ENCODE measurements around the gene IMMT. TPM values are rescaled to one million over a fixed set of nuclear protein-coding genes. Genes with fewer than 3 reads are reported as not detected.

Gene IMMT
- total and polyA plus RNA-seq, 2 donors (not counting 1 experiment from before 2014, with no cell fraction given) = 23.5 to 66.0 TPM

- DNase-seq (no peak), ATAC-seq (ENCODE audit: low read depth) (no peak)
- no peaks in the 10 kb centered on the region for H4K20me1 ChIP-seq (ENCODE audit: control insufficient read depth, insufficient read depth, low read length, poor library complexity, severe bottlenecking)
- no peaks in the 10 kb centered on the region for H3K36me3 ChIP-seq (replicated peaks in 1 of 2; ENCODE audit: control extremely low read depth in 1 of 2, control insufficient read depth in 1 of 2, extremely low read depth in 1 of 2, insufficient read depth in 2 of 2, low read length in 1 of 2)
- no peak overlapping the region for H3K9ac ChIP-seq (ENCODE audit: low read length)
- WGBS (ENCODE audit: insufficient coverage) = 93% methylated on average over 5 of the region's 8 CpGs
- no peak for TF ChIP-seq EZH2 (IDR thresholded peaks at IDR 0.05; ENCODE audit: borderline replicate concordance, insufficient read depth, low read depth, low read length, poor library complexity, severe bottlenecking)
- no peak for TF ChIP-seq CTCF (IDR thresholded peaks at IDR 0.05)
- H3K27ac ChIP-seq (ENCODE audit: low read length in 2 of 2) = no peak overlapping the region
- peaks cover 0 to 3% (median 0%) of the 10 kb centered on the region in 3 donors for H3K9me3 ChIP-seq (ENCODE audit: control extremely low read depth in 1 of 3, control insufficient read depth in 2 of 3, insufficient read depth in 1 of 3, low read length in 2 of 3)
- H3K27me3 ChIP-seq (replicated peaks in 1 of 4; ENCODE audit: control extremely low read depth in 1 of 4, control insufficient read depth in 3 of 4, insufficient read depth in 4 of 4, low read length in 3 of 4) = no peaks in the 10 kb centered on the region
- H3K4me3 Mint-ChIP-seq = no peak overlapping the region
- no peaks in the 10 kb centered on the region for H3K9me3 Mint-ChIP-seq (ENCODE audit: insufficient read depth)
- H3K79me2 ChIP-seq (ENCODE audit: control insufficient read depth, insufficient read depth, low read length) = no peaks in the 10 kb centered on the region
- H3K4me1 ChIP-seq (ENCODE audit: control insufficient read depth in 2 of 2, insufficient read depth in 2 of 2, low read length in 2 of 2) = peaks cover 70 to 71% of the 10 kb centered on the region in 2 donors
- no peak overlapping the region for H3K27ac Mint-ChIP-seq
- no peaks in the 10 kb centered on the region for H3K27me3 Mint-ChIP-seq
- CTCF ChIA-PET = no interaction called here
- H3K4me2 ChIP-seq (replicated peaks; ENCODE audit: low read depth, low read length, poor library complexity, severe bottlenecking) = no peak overlapping the region
- no peak overlapping the region for H2AFZ ChIP-seq (ENCODE audit: insufficient read depth, low read depth, low read length, poor library complexity, severe bottlenecking)
- POLR2A ChIA-PET = no interaction called here
- H3K4me1 Mint-ChIP-seq = peaks cover 67% of the 10 kb centered on the region
- no peak overlapping the region for H3K4me3 ChIP-seq (ENCODE audit: control extremely low read depth in 1 of 5, extremely low read depth in 1 of 5, insufficient read depth in 1 of 5, low read depth in 2 of 5, low read length in 4 of 5)
- intact Hi-C loops (cut with micrococcal nuclease) = no loop called here
These were observed 44.5 kb upstream of the IMMT start for GRCh38 chr2:86239745-86240144.

- H3K4me1 Mint-ChIP-seq = peaks cover 63% of the 10 kb centered on the region
- H3K27ac Mint-ChIP-seq = no peak overlapping the region
- no peak overlapping the region for H3K9ac ChIP-seq (ENCODE audit: low read length)
- ChIA-PET POLR2A (no interaction called here), CTCF (no interaction called here)
- peaks cover 0 to 3% (median 0%) of the 10 kb centered on the region in 3 donors for H3K9me3 ChIP-seq (ENCODE audit: control extremely low read depth in 1 of 3, control insufficient read depth in 2 of 3, insufficient read depth in 1 of 3, low read length in 2 of 3)
- H2AFZ ChIP-seq (ENCODE audit: insufficient read depth, low read depth, low read length, poor library complexity, severe bottlenecking) = no peak overlapping the region
- 20% methylated on average over 2 of the region's 4 CpGs for WGBS (ENCODE audit: insufficient coverage)
- DNase-seq = no peak
- intact Hi-C loops (cut with micrococcal nuclease) = no loop called here
- H3K79me2 ChIP-seq (ENCODE audit: control insufficient read depth, insufficient read depth, low read length) = no peaks in the 10 kb centered on the region
- no peaks in the 10 kb centered on the region for H4K20me1 ChIP-seq (ENCODE audit: control insufficient read depth, insufficient read depth, low read length, poor library complexity, severe bottlenecking)
- no peaks in the 10 kb centered on the region for H3K9me3 Mint-ChIP-seq (ENCODE audit: insufficient read depth)
- H3K4me2 ChIP-seq (replicated peaks; ENCODE audit: low read depth, low read length, poor library complexity, severe bottlenecking) = peak overlapping the region; percentile 43
- no peaks in the 10 kb centered on the region for H3K27me3 ChIP-seq (replicated peaks in 1 of 4; ENCODE audit: control extremely low read depth in 1 of 4, control insufficient read depth in 3 of 4, insufficient read depth in 4 of 4, low read length in 3 of 4)
- no peak for TF ChIP-seq EZH2 (IDR thresholded peaks at IDR 0.05; ENCODE audit: borderline replicate concordance, insufficient read depth, low read depth, low read length, poor library complexity, severe bottlenecking)
- TF ChIP-seq CTCF (IDR thresholded peaks at IDR 0.05) = no peak
- peaks cover 66 to 67% of the 10 kb centered on the region in 2 donors for H3K4me1 ChIP-seq (ENCODE audit: control insufficient read depth in 2 of 2, insufficient read depth in 2 of 2, low read length in 2 of 2)
- no peaks in the 10 kb centered on the region for H3K27me3 Mint-ChIP-seq
- no peak overlapping the region for H3K27ac ChIP-seq (ENCODE audit: low read length in 2 of 2)
- H3K36me3 ChIP-seq (replicated peaks in 1 of 2; ENCODE audit: control extremely low read depth in 1 of 2, control insufficient read depth in 1 of 2, extremely low read depth in 1 of 2, insufficient read depth in 2 of 2, low read length in 1 of 2) = no peaks in the 10 kb centered on the region
- H3K4me3 Mint-ChIP-seq = no peak overlapping the region
- no peak overlapping the region for H3K4me3 ChIP-seq (ENCODE audit: control extremely low read depth in 1 of 5, extremely low read depth in 1 of 5, insufficient read depth in 1 of 5, low read depth in 2 of 5, low read length in 4 of 5)
- no peak for ATAC-seq (ENCODE audit: low read depth)
These were observed 44.1 kb upstream of the IMMT start for GRCh38 chr2:86239326-86239725.

Data from B cell (primary cell).